Measurements from ENCODE around the gene MYO3A.
A peak's percentile ranks its signal among the peaks of the same experiment; 100 is the strongest.

The MYO3A gene

DNA sequence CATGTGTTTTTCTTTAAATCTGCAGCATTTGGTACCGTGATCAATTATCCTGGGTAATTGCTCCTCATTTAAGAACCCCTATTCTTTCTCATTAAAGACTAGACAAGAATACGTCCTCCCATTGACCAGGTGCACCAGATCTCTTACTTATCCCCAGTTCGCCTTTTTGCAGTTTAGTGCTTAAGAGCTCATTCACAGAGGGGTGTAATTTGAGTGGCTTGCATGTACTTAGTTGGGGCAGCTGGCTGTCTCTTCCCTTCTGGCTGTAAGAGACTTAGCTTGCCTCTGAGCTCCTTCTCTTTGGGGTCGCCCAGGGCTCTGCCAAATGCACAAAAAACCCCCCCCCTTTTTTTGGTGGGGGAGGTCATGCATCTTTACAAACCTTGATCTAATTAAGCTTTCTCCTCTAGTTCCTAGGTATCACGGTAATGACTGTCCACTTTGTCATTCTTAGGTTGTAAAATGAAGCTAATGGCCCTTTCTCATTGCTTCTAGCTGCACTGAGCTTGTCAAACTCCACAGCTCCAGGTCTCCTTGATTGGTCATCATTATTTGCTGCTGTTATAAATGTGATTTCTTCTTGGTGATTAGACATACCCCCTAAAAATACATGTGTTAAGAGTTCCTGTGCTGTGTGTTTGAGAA lies 308.8 kb downstream of the MYO3A start:
- Histone ChIP-seq H3K27me3 (ENCODE audit: control insufficient read depth, insufficient read depth, low read length, poor library complexity, severe bottlenecking) (no peaks in the 10 kb centered on the region), H3K4me1 (ENCODE audit: control insufficient read depth, insufficient read depth, low read length) (peaks cover 8% of the 10 kb centered on the region), H3K9me3 (ENCODE audit: control insufficient read depth, low read length) (no peaks in the 10 kb centered on the region), H3K4me3 (ENCODE audit: insufficient read depth, low read depth, low read length) (no peak overlapping the region), H3K36me3 (ENCODE audit: control insufficient read depth, insufficient read depth, low read length) (no peaks in the 10 kb centered on the region), H3K27ac (ENCODE audit: insufficient read depth, low read depth, low read length, poor library complexity, severe bottlenecking) (peak overlapping the region; percentile 33)
- 58 to 70% methylated on average over 4 to 5 of the region's 5 CpGs for WGBS, 2 experiments

DNA sequence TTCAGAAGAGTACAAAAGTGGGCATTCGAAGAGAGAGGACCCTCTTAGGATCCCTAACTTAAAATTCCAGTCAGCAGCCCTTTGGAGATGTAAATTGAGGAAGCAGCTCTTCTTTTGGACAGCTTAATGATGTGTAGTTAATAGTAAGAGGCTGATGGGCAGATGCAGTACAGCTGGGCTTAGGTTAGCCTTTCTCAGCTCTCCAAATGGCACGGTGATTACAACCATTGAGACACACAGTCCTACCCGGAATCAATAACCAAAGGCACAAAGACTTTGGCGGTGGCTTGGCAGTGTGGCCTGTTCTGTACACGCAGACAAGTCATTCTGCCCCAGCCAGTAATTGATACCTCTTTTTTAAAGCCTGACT lies 309.3 kb downstream of the MYO3A start:
- no peaks in the 10 kb centered on the region for H3K36me3 ChIP-seq (ENCODE audit: control insufficient read depth, insufficient read depth, low read length)
- no peaks in the 10 kb centered on the region for H3K9me3 ChIP-seq (ENCODE audit: control insufficient read depth, low read length)
- no peak overlapping the region for H3K4me3 ChIP-seq (ENCODE audit: insufficient read depth, low read depth, low read length)
- H3K4me1 ChIP-seq (ENCODE audit: control insufficient read depth, insufficient read depth, low read length): peaks cover 8% of the 10 kb centered on the region
- H3K27ac ChIP-seq (ENCODE audit: insufficient read depth, low read depth, low read length, poor library complexity, severe bottlenecking): no peak overlapping the region
- H3K27me3 ChIP-seq (ENCODE audit: control insufficient read depth, insufficient read depth, low read length, poor library complexity, severe bottlenecking): no peaks in the 10 kb centered on the region
- 77 to 86% methylated on average over 5 of the region's 5 CpGs for WGBS, 2 experiments

- Histone ChIP-seq H3K4me3 (ENCODE audit: insufficient read depth, low read depth, low read length) (no peak overlapping the region), H3K27ac (ENCODE audit: insufficient read depth, low read depth, low read length, poor library complexity, severe bottlenecking) (no peak overlapping the region), H3K4me1 (ENCODE audit: control insufficient read depth, insufficient read depth, low read length) (no peaks in the 10 kb centered on the region), H3K9me3 (ENCODE audit: control insufficient read depth, low read length) (no peaks in the 10 kb centered on the region), H3K27me3 (ENCODE audit: control insufficient read depth, insufficient read depth, low read length, poor library complexity, severe bottlenecking) (no peaks in the 10 kb centered on the region), H3K36me3 (ENCODE audit: control insufficient read depth, insufficient read depth, low read length) (no peaks in the 10 kb centered on the region)
- 89 to 90% methylated on average over 6 of the region's 6 CpGs for WGBS, 2 experiments
Observed at GRCh38 chr10:26249681-26250080, 315.7 kb downstream of the MYO3A start.

- no peaks in the 10 kb centered on the region for H3K36me3 ChIP-seq (ENCODE audit: control insufficient read depth, insufficient read depth, low read length)
- H3K4me3 ChIP-seq (ENCODE audit: insufficient read depth, low read depth, low read length): no peak overlapping the region
- no peaks in the 10 kb centered on the region for H3K4me1 ChIP-seq (ENCODE audit: control insufficient read depth, insufficient read depth, low read length)
- no peak overlapping the region for H3K27ac ChIP-seq (ENCODE audit: insufficient read depth, low read depth, low read length, poor library complexity, severe bottlenecking)
- no peaks in the 10 kb centered on the region for H3K27me3 ChIP-seq (ENCODE audit: control insufficient read depth, insufficient read depth, low read length, poor library complexity, severe bottlenecking)
- 93 to 97% methylated on average over 5 to 6 of the region's 6 CpGs for WGBS, 2 experiments
- H3K9me3 ChIP-seq (ENCODE audit: control insufficient read depth, low read length): no peaks in the 10 kb centered on the region
Observed at GRCh38 chr10:26251925-26252324, 317.9 kb downstream of the MYO3A start.

DNA sequence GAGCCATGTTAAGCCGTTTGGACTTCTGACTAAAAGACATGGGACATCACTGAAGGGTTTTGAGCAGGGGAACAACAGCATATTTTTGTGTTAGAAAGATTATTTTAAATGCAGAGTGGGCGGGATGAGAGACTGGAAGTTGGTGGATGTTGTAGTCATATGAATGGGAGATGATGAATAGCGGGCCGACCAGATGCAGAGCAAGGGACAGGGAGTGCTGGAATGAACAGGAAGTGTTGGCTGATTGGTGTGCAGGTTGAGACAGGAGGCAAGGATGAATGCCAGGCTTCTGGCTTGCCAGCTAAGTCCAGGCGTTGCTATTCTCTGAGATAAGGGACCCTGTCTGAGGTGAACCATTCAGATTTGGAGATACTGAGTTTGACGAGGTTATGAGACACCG lies 320.6 kb downstream of the MYO3A start:
- Histone ChIP-seq H3K36me3 (ENCODE audit: control insufficient read depth, insufficient read depth, low read length) (no peaks in the 10 kb centered on the region), H3K27me3 (ENCODE audit: control insufficient read depth, insufficient read depth, low read length, poor library complexity, severe bottlenecking) (no peaks in the 10 kb centered on the region), H3K4me3 (ENCODE audit: insufficient read depth, low read depth, low read length) (no peak overlapping the region), H3K9me3 (ENCODE audit: control insufficient read depth, low read length) (no peaks in the 10 kb centered on the region), H3K4me1 (ENCODE audit: control insufficient read depth, insufficient read depth, low read length) (no peaks in the 10 kb centered on the region), H3K27ac (ENCODE audit: insufficient read depth, low read depth, low read length, poor library complexity, severe bottlenecking) (no peak overlapping the region)
- WGBS, 2 experiments: 95 to 96% methylated on average over 7 of the region's 7 CpGs

GRCh38 chr10:26259341-26259740 lies 325.3 kb downstream of the MYO3A start:
- H3K9me3 ChIP-seq (ENCODE audit: control insufficient read depth, low read length): no peaks in the 10 kb centered on the region
- H3K27me3 ChIP-seq (ENCODE audit: control insufficient read depth, insufficient read depth, low read length, poor library complexity, severe bottlenecking): no peaks in the 10 kb centered on the region
- no peaks in the 10 kb centered on the region for H3K4me1 ChIP-seq (ENCODE audit: control insufficient read depth, insufficient read depth, low read length)
- H3K36me3 ChIP-seq (ENCODE audit: control insufficient read depth, insufficient read depth, low read length): no peaks in the 10 kb centered on the region
- H3K27ac ChIP-seq (ENCODE audit: insufficient read depth, low read depth, low read length, poor library complexity, severe bottlenecking): no peak overlapping the region
- WGBS, 2 experiments: 67 to 100% methylated on average over 1 of the region's 1 CpG
- no peak overlapping the region for H3K4me3 ChIP-seq (ENCODE audit: insufficient read depth, low read depth, low read length)
